ENCODE results near the gene CERS4.

- no peak for TF ChIP-seq CTCF (IDR thresholded peaks at IDR 0.05)
- TF ChIP-seq TAF1 (IDR thresholded peaks at IDR 0.05; ENCODE audit: borderline replicate concordance, low read depth, low read length), result no peak
- no peak for TF ChIP-seq POLR2AphosphoS5 (IDR thresholded peaks at IDR 0.05; ENCODE audit: low read depth, low read length)
- TF ChIP-seq GABPA (IDR thresholded peaks at IDR 0.05; ENCODE audit: low read depth), result no peak
- TF ChIP-seq NFIC (IDR thresholded peaks at IDR 0.05; ENCODE audit: borderline replicate concordance), result no peak
Observed at GRCh38 chr19:8215783-8216182, 6.6 kb downstream of the CERS4 start.
